Right lobe of liver (tissue), 4 donors: ENCODE data around the gene CHMP4B.

ENCODE experiments used
- POLR2A ChIP-seq: fragments of 450-650 bp; IDR thresholded peaks from one replicate; pipeline ENCODE4 v1.6.1; 2017; ENCODE audit warnings: antibody characterized with exemption, mild to moderate bottlenecking
- TF ChIP-seq, protein P1 (sequence below), 4 donors: fragments of 200-600 bp in 3 of 4; fragments of 450-650 bp in 1 of 4; IDR thresholded peaks; one replicate each; pipeline versions ENCODE4 v1.5.1 to v1.8.0; 2016 to 2022; ENCODE audit warnings: antibody characterized with exemption in 4 of 4, mild to moderate bottlenecking in 2 of 4
- donor health status: DM: no; HTN: no; CAD: no.
- donor health status: DM: no; HTN: no; CAD: no.
- donor health status: DM: no; HTN: yes; CAD: no.

DNA sequence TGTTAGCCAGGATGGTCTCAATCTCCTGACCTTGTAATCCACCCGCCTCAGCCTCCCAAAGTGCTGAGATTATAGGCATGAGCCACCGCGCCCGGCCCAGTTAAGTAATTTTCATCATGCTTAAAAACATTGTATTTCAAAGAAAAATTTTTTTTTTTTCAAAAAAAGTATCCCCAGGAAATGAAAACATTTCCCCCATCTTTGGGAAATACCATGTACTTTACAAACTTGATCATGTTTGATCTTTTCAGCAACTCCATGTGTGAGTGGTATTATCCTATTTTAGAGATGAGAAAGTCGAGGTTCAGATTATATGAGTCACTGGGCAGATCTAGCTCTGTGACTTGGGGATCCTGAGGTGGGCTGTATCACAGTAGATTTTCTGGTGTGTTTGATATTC, 11.8 kb downstream of the CHMP4B start:
- TF ChIP-seq, protein P1, sequence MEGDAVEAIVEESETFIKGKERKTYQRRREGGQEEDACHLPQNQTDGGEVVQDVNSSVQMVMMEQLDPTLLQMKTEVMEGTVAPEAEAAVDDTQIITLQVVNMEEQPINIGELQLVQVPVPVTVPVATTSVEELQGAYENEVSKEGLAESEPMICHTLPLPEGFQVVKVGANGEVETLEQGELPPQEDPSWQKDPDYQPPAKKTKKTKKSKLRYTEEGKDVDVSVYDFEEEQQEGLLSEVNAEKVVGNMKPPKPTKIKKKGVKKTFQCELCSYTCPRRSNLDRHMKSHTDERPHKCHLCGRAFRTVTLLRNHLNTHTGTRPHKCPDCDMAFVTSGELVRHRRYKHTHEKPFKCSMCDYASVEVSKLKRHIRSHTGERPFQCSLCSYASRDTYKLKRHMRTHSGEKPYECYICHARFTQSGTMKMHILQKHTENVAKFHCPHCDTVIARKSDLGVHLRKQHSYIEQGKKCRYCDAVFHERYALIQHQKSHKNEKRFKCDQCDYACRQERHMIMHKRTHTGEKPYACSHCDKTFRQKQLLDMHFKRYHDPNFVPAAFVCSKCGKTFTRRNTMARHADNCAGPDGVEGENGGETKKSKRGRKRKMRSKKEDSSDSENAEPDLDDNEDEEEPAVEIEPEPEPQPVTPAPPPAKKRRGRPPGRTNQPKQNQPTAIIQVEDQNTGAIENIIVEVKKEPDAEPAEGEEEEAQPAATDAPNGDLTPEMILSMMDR (IDR thresholded peaks at IDR 0.05) = no peak
- no peak for TF ChIP-seq POLR2A
